ENCODE results near the gene ST8SIA5. TPM values are rescaled to one million over a fixed set of nuclear protein-coding genes. Genes with fewer than 3 reads are reported as not detected.

Gene ST8SIA5
- total and polyA plus RNA-seq, 10 of the 15 experiments (the other 5 are each of a cell fraction or from before 2014, with no cell fraction given) = 0.02 to 0.32 (median 0.12) TPM; not detected in 1

DNA sequence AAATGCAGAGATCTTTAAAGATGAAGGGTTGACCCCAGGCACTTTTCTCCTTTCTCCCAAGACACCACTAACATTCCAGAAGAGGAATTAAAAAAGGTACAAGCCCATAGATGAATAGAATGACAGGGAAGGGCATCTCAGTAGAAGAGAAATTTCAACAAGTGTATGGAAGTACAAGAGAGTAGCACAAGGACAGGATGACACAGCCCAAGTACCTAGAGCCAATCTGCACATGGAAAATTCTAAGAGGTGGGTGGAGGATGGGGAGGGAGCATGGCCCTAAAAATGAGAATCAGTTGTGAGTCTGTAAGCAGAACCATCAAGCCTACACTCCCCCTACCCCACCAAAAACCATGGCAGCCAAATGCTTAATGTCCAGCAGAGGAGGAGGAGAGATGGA is 60.2 kb downstream of the ST8SIA5 start:
- in situ Hi-C loops (cut with MboI) = no loop called here
- BruUV-seq (replicated peaks) = no TSS peak
- no peaks in the 10 kb centered on the region for H3K27me3 ChIP-seq (replicated peaks in 1 of 2; ENCODE audit: control insufficient read depth in 2 of 2, insufficient read depth in 2 of 2, low read length in 1 of 2)
- no peak overlapping the region for H2AFZ ChIP-seq (ENCODE audit: control insufficient read depth, low read depth, low read length)
- no peak overlapping the region for H3K4me3 ChIP-seq
- H3K9ac ChIP-seq (ENCODE audit: control insufficient read depth, insufficient read depth, low read length) = no peak overlapping the region
- ATAC-seq (no peak), FAIRE-seq (no peak), DNase-seq (ENCODE audit: low read depth, low spot score) (no peak)
- no peak overlapping the region for H3K4me2 ChIP-seq (ENCODE audit: control insufficient read depth, insufficient read depth)
- H4K20me1 ChIP-seq (ENCODE audit: control insufficient read depth, insufficient read depth) = no peaks in the 10 kb centered on the region
- no peak overlapping the region for H3K27ac ChIP-seq (ENCODE audit: control insufficient read depth, insufficient read depth)
- RAD21 ChIA-PET (ENCODE audit: unreplicated experiment) = interaction anchor here (0.6 kb wide), 1 partner anchor 152 kb away, joined by 3 read pairs; no protein-coding TSS in a partner anchor
- H3K79me2 ChIP-seq (ENCODE audit: control insufficient read depth, insufficient read depth, low read length) = no peaks in the 10 kb centered on the region
- intact Hi-C loops (cut with micrococcal nuclease; ENCODE audit: unreplicated experiment) = no loop called here
- CTCF ChIA-PET = interaction anchor here (1.1 kb wide), 1 partner anchor 504 kb away, joined by 3 read pairs; no protein-coding TSS in a partner anchor
- no peaks in the 10 kb centered on the region for H3K36me3 ChIP-seq (ENCODE audit: control insufficient read depth in 2 of 2, insufficient read depth in 2 of 2, low read length in 1 of 2)
- H3K9me3 ChIP-seq (replicated peaks; ENCODE audit: control insufficient read depth, insufficient read depth, low read length) = no peaks in the 10 kb centered on the region; the same call in 2 of the 3 replicates
- POLR2A ChIA-PET = no interaction called here
- no peaks in the 10 kb centered on the region for H3K4me1 ChIP-seq (ENCODE audit: control insufficient read depth, insufficient read depth, low read length)
- SMC1A ChIA-PET (ENCODE audit: uncharacterized antibody, unreplicated experiment) = no interaction called here
- TF ChIP-seq NFYA (IDR thresholded peaks at IDR 0.05; ENCODE audit: borderline replicate concordance, low read depth, low read length) = no peak
- no peak for TF ChIP-seq SPI1 (IDR thresholded peaks at IDR 0.05; ENCODE audit: borderline replicate concordance, insufficient read depth, low read depth, low read length)
- no peak for TF ChIP-seq JUNB (IDR thresholded peaks at IDR 0.05)
- TF ChIP-seq, protein P1, sequence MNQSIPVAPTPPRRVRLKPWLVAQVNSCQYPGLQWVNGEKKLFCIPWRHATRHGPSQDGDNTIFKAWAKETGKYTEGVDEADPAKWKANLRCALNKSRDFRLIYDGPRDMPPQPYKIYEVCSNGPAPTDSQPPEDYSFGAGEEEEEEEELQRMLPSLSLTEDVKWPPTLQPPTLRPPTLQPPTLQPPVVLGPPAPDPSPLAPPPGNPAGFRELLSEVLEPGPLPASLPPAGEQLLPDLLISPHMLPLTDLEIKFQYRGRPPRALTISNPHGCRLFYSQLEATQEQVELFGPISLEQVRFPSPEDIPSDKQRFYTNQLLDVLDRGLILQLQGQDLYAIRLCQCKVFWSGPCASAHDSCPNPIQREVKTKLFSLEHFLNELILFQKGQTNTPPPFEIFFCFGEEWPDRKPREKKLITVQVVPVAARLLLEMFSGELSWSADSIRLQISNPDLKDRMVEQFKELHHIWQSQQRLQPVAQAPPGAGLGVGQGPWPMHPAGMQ (IDR thresholded peaks at IDR 0.05; ENCODE audit: borderline replicate concordance) = no peak
- TF ChIP-seq RAD51 (IDR thresholded peaks at IDR 0.05) = no peak
- TF ChIP-seq LARP7 (IDR thresholded peaks at IDR 0.05) = no peak
- no peak for TF ChIP-seq MXI1 (IDR thresholded peaks at IDR 0.05; ENCODE audit: low read depth, low read length)
- TF ChIP-seq, protein P2, sequence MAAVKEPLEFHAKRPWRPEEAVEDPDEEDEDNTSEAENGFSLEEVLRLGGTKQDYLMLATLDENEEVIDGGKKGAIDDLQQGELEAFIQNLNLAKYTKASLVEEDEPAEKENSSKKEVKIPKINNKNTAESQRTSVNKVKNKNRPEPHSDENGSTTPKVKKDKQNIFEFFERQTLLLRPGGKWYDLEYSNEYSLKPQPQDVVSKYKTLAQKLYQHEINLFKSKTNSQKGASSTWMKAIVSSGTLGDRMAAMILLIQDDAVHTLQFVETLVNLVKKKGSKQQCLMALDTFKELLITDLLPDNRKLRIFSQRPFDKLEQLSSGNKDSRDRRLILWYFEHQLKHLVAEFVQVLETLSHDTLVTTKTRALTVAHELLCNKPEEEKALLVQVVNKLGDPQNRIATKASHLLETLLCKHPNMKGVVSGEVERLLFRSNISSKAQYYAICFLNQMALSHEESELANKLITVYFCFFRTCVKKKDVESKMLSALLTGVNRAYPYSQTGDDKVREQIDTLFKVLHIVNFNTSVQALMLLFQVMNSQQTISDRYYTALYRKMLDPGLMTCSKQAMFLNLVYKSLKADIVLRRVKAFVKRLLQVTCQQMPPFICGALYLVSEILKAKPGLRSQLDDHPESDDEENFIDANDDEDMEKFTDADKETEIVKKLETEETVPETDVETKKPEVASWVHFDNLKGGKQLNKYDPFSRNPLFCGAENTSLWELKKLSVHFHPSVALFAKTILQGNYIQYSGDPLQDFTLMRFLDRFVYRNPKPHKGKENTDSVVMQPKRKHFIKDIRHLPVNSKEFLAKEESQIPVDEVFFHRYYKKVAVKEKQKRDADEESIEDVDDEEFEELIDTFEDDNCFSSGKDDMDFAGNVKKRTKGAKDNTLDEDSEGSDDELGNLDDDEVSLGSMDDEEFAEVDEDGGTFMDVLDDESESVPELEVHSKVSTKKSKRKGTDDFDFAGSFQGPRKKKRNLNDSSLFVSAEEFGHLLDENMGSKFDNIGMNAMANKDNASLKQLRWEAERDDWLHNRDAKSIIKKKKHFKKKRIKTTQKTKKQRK (IDR thresholded peaks at IDR 0.05; ENCODE audit: low read depth, low read length) = no peak
- no peak for TF ChIP-seq CBX3 (IDR thresholded peaks at IDR 0.05; ENCODE audit: borderline replicate concordance, low read depth)
- TF ChIP-seq WRNIP1 (IDR thresholded peaks at IDR 0.05; ENCODE audit: borderline replicate concordance, low read depth, low read length) = no peak
- no peak for TF ChIP-seq NBN (IDR thresholded peaks at IDR 0.05)
- TF ChIP-seq SMC3 (IDR thresholded peaks at IDR 0.05; ENCODE audit: borderline replicate concordance, low read length) = no peak
- TF ChIP-seq, protein P3, sequence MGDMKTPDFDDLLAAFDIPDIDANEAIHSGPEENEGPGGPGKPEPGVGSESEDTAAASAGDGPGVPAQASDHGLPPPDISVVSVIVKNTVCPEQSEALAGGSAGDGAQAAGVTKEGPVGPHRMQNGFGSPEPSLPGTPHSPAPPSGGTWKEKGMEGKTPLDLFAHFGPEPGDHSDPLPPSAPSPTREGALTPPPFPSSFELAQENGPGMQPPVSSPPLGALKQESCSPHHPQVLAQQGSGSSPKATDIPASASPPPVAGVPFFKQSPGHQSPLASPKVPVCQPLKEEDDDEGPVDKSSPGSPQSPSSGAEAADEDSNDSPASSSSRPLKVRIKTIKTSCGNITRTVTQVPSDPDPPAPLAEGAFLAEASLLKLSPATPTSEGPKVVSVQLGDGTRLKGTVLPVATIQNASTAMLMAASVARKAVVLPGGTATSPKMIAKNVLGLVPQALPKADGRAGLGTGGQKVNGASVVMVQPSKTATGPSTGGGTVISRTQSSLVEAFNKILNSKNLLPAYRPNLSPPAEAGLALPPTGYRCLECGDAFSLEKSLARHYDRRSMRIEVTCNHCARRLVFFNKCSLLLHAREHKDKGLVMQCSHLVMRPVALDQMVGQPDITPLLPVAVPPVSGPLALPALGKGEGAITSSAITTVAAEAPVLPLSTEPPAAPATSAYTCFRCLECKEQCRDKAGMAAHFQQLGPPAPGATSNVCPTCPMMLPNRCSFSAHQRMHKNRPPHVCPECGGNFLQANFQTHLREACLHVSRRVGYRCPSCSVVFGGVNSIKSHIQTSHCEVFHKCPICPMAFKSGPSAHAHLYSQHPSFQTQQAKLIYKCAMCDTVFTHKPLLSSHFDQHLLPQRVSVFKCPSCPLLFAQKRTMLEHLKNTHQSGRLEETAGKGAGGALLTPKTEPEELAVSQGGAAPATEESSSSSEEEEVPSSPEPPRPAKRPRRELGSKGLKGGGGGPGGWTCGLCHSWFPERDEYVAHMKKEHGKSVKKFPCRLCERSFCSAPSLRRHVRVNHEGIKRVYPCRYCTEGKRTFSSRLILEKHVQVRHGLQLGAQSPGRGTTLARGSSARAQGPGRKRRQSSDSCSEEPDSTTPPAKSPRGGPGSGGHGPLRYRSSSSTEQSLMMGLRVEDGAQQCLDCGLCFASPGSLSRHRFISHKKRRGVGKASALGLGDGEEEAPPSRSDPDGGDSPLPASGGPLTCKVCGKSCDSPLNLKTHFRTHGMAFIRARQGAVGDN (IDR thresholded peaks at IDR 0.05) = no peak
